Rectal smooth muscle tissue (tissue), 1 donor: ENCODE data around the gene YAP1.
A peak's percentile ranks its signal among the peaks of the same experiment; 100 is the strongest.
"Not testable (repeated sequence)": the region's sequence is repeated elsewhere in the genome, so short reads cannot be mapped to it uniquely, and the experiment has no call there.

ENCODE experiments used
- H3K27ac ChIP-seq: one replicate; pipeline ENCODE4 v1.7.0; 2013; ENCODE audit warnings: low read depth, low read length, inconsistent platforms
- H3K27me3 ChIP-seq: one replicate; pipeline ENCODE4 v1.7.0; 2013; ENCODE audit warnings: low read length; ENCODE audit not compliant: control insufficient read depth, insufficient read depth
- H3K36me3 ChIP-seq: one replicate; pipeline ENCODE4 v1.7.0; 2013; ENCODE audit warnings: low read length; ENCODE audit not compliant: control insufficient read depth, insufficient read depth
- H3K4me1 ChIP-seq: one replicate; pipeline ENCODE4 v1.7.0; 2013; ENCODE audit warnings: low read length; ENCODE audit not compliant: control insufficient read depth, insufficient read depth
- H3K4me3 ChIP-seq: one replicate; pipeline ENCODE4 v1.7.0; 2013; ENCODE audit warnings: low read length
- H3K9ac ChIP-seq: one replicate; pipeline ENCODE4 v1.7.0; 2013; ENCODE audit warnings: low read length

Gene YAP1

DNA sequence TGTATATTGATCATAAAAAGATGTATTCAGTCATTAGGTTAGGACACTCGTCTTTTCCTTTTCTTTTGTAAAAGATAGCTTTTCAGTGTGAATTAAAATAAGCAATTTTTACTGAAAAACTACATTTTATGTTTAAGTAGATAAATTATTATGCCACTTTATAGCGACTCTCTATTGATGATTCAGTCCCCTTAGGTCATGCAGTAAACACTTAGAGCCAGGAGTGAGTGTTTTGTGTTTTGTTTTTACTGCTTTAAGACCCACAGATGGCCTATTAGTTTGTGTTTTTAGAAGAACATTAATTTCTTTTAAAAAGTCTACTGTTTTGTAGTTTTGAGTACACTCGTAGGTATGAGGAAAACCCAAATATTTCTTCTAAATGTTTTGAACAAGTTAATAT, 86.6 kb downstream of the YAP1 start:
- H3K36me3 ChIP-seq = no peaks in the 10 kb centered on the region
- H3K9ac ChIP-seq = no peak overlapping the region
- H3K27me3 ChIP-seq = no peaks in the 10 kb centered on the region
- no peaks in the 10 kb centered on the region for H3K4me1 ChIP-seq
- H3K27ac ChIP-seq = no peak overlapping the region
- no peak overlapping the region for H3K4me3 ChIP-seq

- H3K4me3 ChIP-seq = no peak overlapping the region
- peaks cover 1% of the 10 kb centered on the region for H3K36me3 ChIP-seq
- H3K9ac ChIP-seq = no peak overlapping the region
- H3K27ac ChIP-seq = no peak overlapping the region
- no peaks in the 10 kb centered on the region for H3K4me1 ChIP-seq
- no peaks in the 10 kb centered on the region for H3K27me3 ChIP-seq
Measured at GRCh38 chr11:102197670-102198139, 87.5 kb downstream of the YAP1 start.

DNA sequence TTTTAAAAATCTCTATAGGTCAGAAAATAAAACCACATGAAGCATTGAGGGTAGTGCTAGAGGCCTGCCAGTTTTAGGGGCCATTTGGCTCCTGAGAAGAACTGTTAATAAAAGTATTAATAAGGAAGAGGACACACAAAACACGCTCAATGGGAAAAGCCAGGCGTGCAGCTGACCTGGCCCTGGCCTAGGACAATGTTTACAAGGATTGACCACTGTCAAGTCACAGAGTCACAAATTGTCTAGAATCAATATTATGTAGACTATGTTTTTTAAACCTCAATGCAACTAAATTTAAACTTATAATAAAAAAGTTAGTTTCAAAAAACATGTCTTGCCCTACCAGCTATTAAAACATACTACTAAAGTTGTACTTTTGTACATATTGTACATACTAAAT, 89.4 kb downstream of the YAP1 start:
- Histone ChIP-seq H3K36me3 (peaks cover 2% of the 10 kb centered on the region), H3K27me3 (no peaks in the 10 kb centered on the region), H3K4me1 (no peaks in the 10 kb centered on the region), H3K9ac (no peak overlapping the region), H3K4me3 (no peak overlapping the region), H3K27ac (no peak overlapping the region)

GRCh38 chr11:102200325-102200724, 90.1 kb downstream of the YAP1 start:
- not testable (repeated sequence) for H3K4me1 ChIP-seq, H3K27me3 ChIP-seq, H3K36me3 ChIP-seq, H3K4me3 ChIP-seq, H3K27ac ChIP-seq, H3K9ac ChIP-seq

- H3K27ac ChIP-seq = no peak overlapping the region
- no peak overlapping the region for H3K9ac ChIP-seq
- H3K36me3 ChIP-seq = peaks cover 2% of the 10 kb centered on the region
- no peaks in the 10 kb centered on the region for H3K4me1 ChIP-seq
- H3K27me3 ChIP-seq = no peaks in the 10 kb centered on the region
- no peak overlapping the region for H3K4me3 ChIP-seq
Measured at GRCh38 chr11:102201776-102202175, 91.5 kb downstream of the YAP1 start.

DNA sequence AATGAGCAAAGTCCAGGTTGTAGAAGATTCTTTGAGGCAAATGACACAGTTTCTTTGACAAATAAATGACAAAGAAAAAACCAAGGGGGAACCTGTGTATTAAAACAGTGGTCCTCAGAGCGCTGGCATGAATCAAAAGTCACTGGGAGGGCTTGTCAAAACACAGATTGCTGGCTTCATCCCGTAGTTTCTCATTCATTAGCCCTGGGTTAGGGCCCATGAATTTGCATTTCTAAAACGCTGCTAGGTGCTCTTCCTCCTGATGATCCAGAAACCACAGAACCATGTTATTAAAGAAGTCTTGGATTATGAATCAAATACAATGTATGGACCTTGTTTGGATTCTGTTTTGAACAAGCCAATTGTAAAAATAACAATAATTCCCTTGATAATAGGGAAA, 92.7 kb downstream of the YAP1 start:
- Histone ChIP-seq H3K36me3 (peaks cover 2% of the 10 kb centered on the region), H3K4me1 (no peaks in the 10 kb centered on the region), H3K27me3 (no peaks in the 10 kb centered on the region), H3K9ac (no peak overlapping the region), H3K27ac (no peak overlapping the region), H3K4me3 (no peak overlapping the region)

DNA sequence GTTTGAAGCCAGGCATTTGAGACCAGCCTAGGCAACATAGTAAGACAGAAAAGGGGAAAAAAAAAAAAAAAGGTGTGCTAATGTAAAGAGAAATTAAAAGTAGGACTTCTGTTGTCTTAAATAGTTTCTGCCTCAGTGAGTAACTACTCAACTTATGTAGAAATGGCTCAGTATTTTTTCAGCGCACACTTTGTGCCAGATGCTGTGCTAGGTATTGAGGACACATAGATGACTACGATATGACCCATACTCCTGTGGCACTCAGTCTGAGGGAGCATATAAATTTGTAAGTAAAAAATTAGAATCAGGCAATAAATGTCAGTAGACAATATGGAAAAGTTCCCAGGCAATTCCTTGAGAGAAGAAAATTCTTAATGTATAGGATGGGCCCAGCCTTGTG, 93.9 kb downstream of the YAP1 start:
- peaks cover 2% of the 10 kb centered on the region for H3K36me3 ChIP-seq
- H3K9ac ChIP-seq = no peak overlapping the region
- peak overlapping the region; percentile 30 for H3K27ac ChIP-seq
- H3K27me3 ChIP-seq = no peaks in the 10 kb centered on the region
- H3K4me1 ChIP-seq = no peaks in the 10 kb centered on the region
- no peak overlapping the region for H3K4me3 ChIP-seq

GRCh38 chr11:102205805-102206204, 95.6 kb downstream of the YAP1 start:
- H3K4me1 ChIP-seq = no peaks in the 10 kb centered on the region

GRCh38 chr11:102208835-102209234, 98.6 kb downstream of the YAP1 start:
- Histone ChIP-seq H3K36me3 (no peaks in the 10 kb centered on the region), H3K27me3 (no peaks in the 10 kb centered on the region), H3K9ac (no peak overlapping the region), H3K27ac (no peak overlapping the region), H3K4me3 (no peak overlapping the region), H3K4me1 (no peaks in the 10 kb centered on the region)

More at GRCh38 chr11:102205805-102206204, 95.6 kb downstream of the YAP1 start:
- Histone ChIP-seq H3K27ac (no peak overlapping the region), H3K4me3 (no peak overlapping the region), H3K9ac (no peak overlapping the region), H3K36me3 (peaks cover 2% of the 10 kb centered on the region), H3K27me3 (no peaks in the 10 kb centered on the region)

DNA sequence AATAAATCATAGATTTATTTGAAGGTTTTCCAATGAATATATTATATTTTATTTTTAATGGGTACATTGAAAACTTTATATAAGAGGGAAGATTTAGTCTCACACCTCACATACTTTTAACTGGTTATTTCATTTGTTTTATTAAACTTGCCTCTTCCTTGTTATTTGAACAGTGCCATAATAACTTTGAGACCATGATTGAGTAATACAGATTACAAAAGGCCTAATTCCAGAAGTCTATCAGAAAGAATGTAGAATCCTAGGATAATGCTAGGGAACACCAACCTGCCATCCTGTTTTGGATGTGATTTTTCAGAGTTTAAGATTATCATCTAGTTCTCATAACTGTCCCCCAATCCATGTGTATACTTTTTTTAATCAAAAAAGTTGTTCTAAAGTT, 104.4 kb downstream of the YAP1 start:
- no peak overlapping the region for H3K9ac ChIP-seq

GRCh38 chr11:102216433-102217075, 106.3 kb downstream of the YAP1 start:
- Histone ChIP-seq H3K4me3 (no peak overlapping the region), H3K9ac (no peak overlapping the region), H3K27ac (peak overlapping the region; percentile 54), H3K36me3 (no peaks in the 10 kb centered on the region), H3K27me3 (no peaks in the 10 kb centered on the region), H3K4me1 (peaks cover 4% of the 10 kb centered on the region)

More for the DNA sequence above, 104.4 kb downstream of the YAP1 start:
- peaks cover 4% of the 10 kb centered on the region for H3K4me1 ChIP-seq
- H3K4me3 ChIP-seq = no peak overlapping the region
- no peak overlapping the region for H3K27ac ChIP-seq
- no peaks in the 10 kb centered on the region for H3K27me3 ChIP-seq
- no peaks in the 10 kb centered on the region for H3K36me3 ChIP-seq

- H3K4me3 ChIP-seq = no peak overlapping the region
- H3K36me3 ChIP-seq = peaks cover 3% of the 10 kb centered on the region
Measured at GRCh38 chr11:102220728-102221467, 110.7 kb downstream of the YAP1 start.

GRCh38 chr11:102223859-102224258, 113.6 kb downstream of the YAP1 start:
- Histone ChIP-seq H3K36me3 (peaks cover 3% of the 10 kb centered on the region), H3K4me1 (no peaks in the 10 kb centered on the region), H3K27me3 (no peaks in the 10 kb centered on the region), H3K9ac (no peak overlapping the region), H3K27ac (peak overlapping the region; percentile 16), H3K4me3 (no peak overlapping the region)

More at GRCh38 chr11:102220728-102221467, 110.7 kb downstream of the YAP1 start:
- no peaks in the 10 kb centered on the region for H3K27me3 ChIP-seq
- H3K27ac ChIP-seq = no peak overlapping the region
- peaks cover 4% of the 10 kb centered on the region for H3K4me1 ChIP-seq
- H3K9ac ChIP-seq = no peak overlapping the region
